ENCODE data around the gene HPCAL1. TPM values are rescaled to one million over a fixed set of nuclear protein-coding genes. Genes with fewer than 3 reads are reported as not detected.

HPCAL1 gene
- total RNA-seq, 2 experiments from 2014 or later, result 61.6 to 63.6 TPM

GRCh38 chr2:10333247-10333613 is 30.5 kb downstream of the HPCAL1 start:
- H3K36me3 Mint-ChIP-seq (ENCODE audit: low read depth), result peaks cover 22% of the 10 kb centered on the region
- H3K9me3 Mint-ChIP-seq, result peaks cover 5% of the 10 kb centered on the region
- H3K27ac Mint-ChIP-seq, result no peak overlapping the region
- DNase-seq, result no peak
- H3K4me1 Mint-ChIP-seq, result peaks cover 62% of the 10 kb centered on the region
- CTCF ChIA-PET, result no interaction called here
- H3K27me3 Mint-ChIP-seq, result no peaks in the 10 kb centered on the region
- POLR2A ChIA-PET, result no interaction called here
- no peak overlapping the region for H3K4me3 Mint-ChIP-seq

GRCh38 chr2:10333966-10334365 is 31.3 kb downstream of the HPCAL1 start:
- H3K4me1 Mint-ChIP-seq, result peaks cover 61% of the 10 kb centered on the region

GRCh38 chr2:10335046-10335840 is 32.5 kb downstream of the HPCAL1 start:
- CTCF ChIA-PET, result interaction anchor here (0.6 to 1.2 kb wide), 3 partner anchors 17 to 180 kb away, joined by 3 read pairs; no protein-coding TSS in a partner anchor

More at GRCh38 chr2:10333966-10334365, 31.3 kb downstream of the HPCAL1 start:
- no peak overlapping the region for H3K4me3 Mint-ChIP-seq
- DNase-seq, result no peak
- ChIA-PET POLR2A (no interaction called here), CTCF (interaction anchor here (0.7 to 1.2 kb wide), 2 partner anchors 19 to 1150 kb away, joined by 3 to 4 read pairs; no protein-coding TSS in a partner anchor)
- no peaks in the 10 kb centered on the region for H3K27me3 Mint-ChIP-seq
- H3K36me3 Mint-ChIP-seq (ENCODE audit: low read depth), result peaks cover 22% of the 10 kb centered on the region
- H3K9me3 Mint-ChIP-seq, result peaks cover 5% of the 10 kb centered on the region
- no peak overlapping the region for H3K27ac Mint-ChIP-seq

GRCh38 chr2:10336283-10336682 is 33.6 kb downstream of the HPCAL1 start:
- H3K27me3 Mint-ChIP-seq, result no peaks in the 10 kb centered on the region
- H3K27ac Mint-ChIP-seq, result no peak overlapping the region
- peaks cover 23% of the 10 kb centered on the region for H3K36me3 Mint-ChIP-seq (ENCODE audit: low read depth)
- H3K9me3 Mint-ChIP-seq, result peaks cover 5% of the 10 kb centered on the region
- ChIA-PET CTCF (interaction anchor here (1.2 kb wide), 1 partner anchor 72 kb away, joined by 3 read pairs; no protein-coding TSS in a partner anchor), POLR2A (no interaction called here)
- peaks cover 56% of the 10 kb centered on the region for H3K4me1 Mint-ChIP-seq
- DNase-seq, result no peak
- no peak overlapping the region for H3K4me3 Mint-ChIP-seq

More at GRCh38 chr2:10335046-10335840, 32.5 kb downstream of the HPCAL1 start:
- H3K4me1 Mint-ChIP-seq, result peaks cover 57% of the 10 kb centered on the region
- no peaks in the 10 kb centered on the region for H3K27me3 Mint-ChIP-seq
- no peak overlapping the region for H3K4me3 Mint-ChIP-seq
- H3K36me3 Mint-ChIP-seq (ENCODE audit: low read depth), result peaks cover 25% of the 10 kb centered on the region
- H3K27ac Mint-ChIP-seq, result no peak overlapping the region
- peaks cover 5% of the 10 kb centered on the region for H3K9me3 Mint-ChIP-seq
- POLR2A ChIA-PET, result no interaction called here
- no peak for DNase-seq

DNA sequence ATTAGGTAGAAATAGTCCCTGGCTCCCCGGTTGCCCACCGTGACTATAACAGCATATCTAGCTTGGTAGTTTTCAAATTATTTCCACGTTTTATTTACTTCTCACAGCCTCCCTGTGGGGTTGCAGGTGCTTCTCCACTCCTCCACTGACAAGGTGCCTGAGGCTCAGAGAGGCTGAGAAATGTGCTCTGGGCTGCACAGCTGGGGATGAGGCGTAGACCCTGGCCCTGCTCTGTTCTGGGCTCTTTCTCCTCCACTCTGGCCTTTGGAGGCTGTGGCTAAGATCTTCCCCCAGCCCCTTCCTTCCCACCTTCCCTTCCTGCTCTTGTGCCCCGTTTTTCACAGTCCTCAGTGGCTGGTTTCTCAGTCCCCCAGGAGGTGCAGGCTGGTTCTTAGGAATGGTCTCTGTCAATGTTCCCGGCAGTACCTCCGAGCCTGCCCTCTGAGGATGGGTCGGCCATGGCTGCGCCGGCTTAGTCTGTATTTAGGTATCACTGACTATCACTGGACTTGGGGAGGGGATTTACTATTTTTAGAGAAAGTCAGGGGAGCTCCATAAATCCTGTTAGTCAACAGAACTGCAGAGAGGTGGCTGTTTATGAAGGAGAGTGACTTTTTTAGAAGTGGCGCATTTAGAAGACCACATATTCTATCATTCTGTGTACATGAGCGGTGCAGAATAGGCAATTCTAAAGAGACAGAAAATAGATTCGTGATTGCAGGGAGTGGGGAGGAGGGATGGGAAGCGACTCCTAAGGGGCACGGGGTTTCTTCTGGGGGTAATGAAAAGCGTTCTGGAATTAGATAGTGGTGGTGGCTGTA is 35.0 kb downstream of the HPCAL1 start:
- no peak for DNase-seq
- Mint-ChIP-seq H3K9me3 (peaks cover 5% of the 10 kb centered on the region), H3K27me3 (no peaks in the 10 kb centered on the region), H3K4me3 (no peak overlapping the region), H3K36me3 (ENCODE audit: low read depth) (peaks cover 20% of the 10 kb centered on the region), H3K27ac (no peak overlapping the region), H3K4me1 (peaks cover 47% of the 10 kb centered on the region)
- ChIA-PET CTCF (interaction anchor here (1.0 to 1.2 kb wide), 3 partner anchors 10 to 71 kb away, joined by 3 to 6 read pairs (median 4); no protein-coding TSS in a partner anchor), POLR2A (no interaction called here)

GRCh38 chr2:10338270-10339188 is 35.8 kb downstream of the HPCAL1 start:
- Mint-ChIP-seq H3K4me1 (peaks cover 45% of the 10 kb centered on the region), H3K4me3 (no peak overlapping the region), H3K9me3 (peaks cover 5% of the 10 kb centered on the region), H3K36me3 (ENCODE audit: low read depth) (peaks cover 19% of the 10 kb centered on the region), H3K27ac (no peak overlapping the region), H3K27me3 (no peaks in the 10 kb centered on the region)
- CTCF ChIA-PET, result interaction anchor here (1.0 to 1.1 kb wide), 3 partner anchors 9 to 70 kb away, joined by 3 to 6 read pairs (median 4); no protein-coding TSS in a partner anchor
- DNase-seq, result no peak
- POLR2A ChIA-PET, result no interaction called here

GRCh38 chr2:10339647-10340592 is 37.2 kb downstream of the HPCAL1 start:
- ChIA-PET POLR2A (interaction anchor here (0.8 kb wide), 1 partner anchor 10 kb away, joined by 3 read pairs; no protein-coding TSS in a partner anchor), CTCF (interaction anchor here (0.5 to 1.0 kb wide), 2 partner anchors 10 to 268 kb away, joined by 3 read pairs; no protein-coding TSS in a partner anchor)
- Mint-ChIP-seq H3K4me1 (peaks cover 52% of the 10 kb centered on the region), H3K27ac (no peak overlapping the region), H3K4me3 (no peak overlapping the region), H3K9me3 (peaks cover 4% of the 10 kb centered on the region), H3K36me3 (ENCODE audit: low read depth) (peaks cover 12% of the 10 kb centered on the region), H3K27me3 (no peaks in the 10 kb centered on the region)
- no peak for DNase-seq

DNA sequence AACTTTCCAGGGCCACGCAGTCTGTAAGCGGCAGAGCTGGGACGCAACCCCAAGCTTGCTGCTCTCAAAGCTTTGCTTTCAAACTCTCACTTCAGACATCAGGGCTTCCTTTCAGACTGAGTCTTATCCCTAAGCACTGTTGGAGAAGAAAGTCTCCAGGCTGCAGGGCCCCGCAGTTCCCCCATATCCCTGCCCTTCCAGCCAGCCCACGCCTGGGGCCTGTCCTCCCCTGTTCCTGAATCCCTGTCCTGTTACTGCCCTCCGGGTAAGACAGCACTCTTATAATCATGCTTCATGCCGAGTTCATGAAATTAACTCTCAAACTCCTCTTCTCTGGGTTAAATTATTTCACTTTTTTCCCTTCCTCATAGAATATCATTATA is 37.9 kb downstream of the HPCAL1 start:
- POLR2A ChIA-PET, result interaction anchor here (0.8 kb wide), 1 partner anchor 10 kb away, joined by 3 read pairs; no protein-coding TSS in a partner anchor
- no peak overlapping the region for H3K4me3 Mint-ChIP-seq
- peaks cover 6% of the 10 kb centered on the region for H3K36me3 Mint-ChIP-seq (ENCODE audit: low read depth)
- no peak for DNase-seq
- CTCF ChIA-PET, result interaction anchor here (0.5 to 1.0 kb wide), 2 partner anchors 11 to 269 kb away, joined by 3 read pairs; no protein-coding TSS in a partner anchor
- no peaks in the 10 kb centered on the region for H3K9me3 Mint-ChIP-seq
- H3K27me3 Mint-ChIP-seq, result no peaks in the 10 kb centered on the region
- H3K4me1 Mint-ChIP-seq, result peaks cover 52% of the 10 kb centered on the region
- no peak overlapping the region for H3K27ac Mint-ChIP-seq

GRCh38 chr2:10341193-10341592 is 38.5 kb downstream of the HPCAL1 start:
- no peaks in the 10 kb centered on the region for H3K27me3 Mint-ChIP-seq
- H3K4me1 Mint-ChIP-seq, result peaks cover 56% of the 10 kb centered on the region
- H3K36me3 Mint-ChIP-seq (ENCODE audit: low read depth), result peaks cover 5% of the 10 kb centered on the region
- CTCF ChIA-PET, result no interaction called here
- H3K9me3 Mint-ChIP-seq, result no peaks in the 10 kb centered on the region
- H3K27ac Mint-ChIP-seq, result no peak overlapping the region
- DNase-seq, result no peak
- H3K4me3 Mint-ChIP-seq, result no peak overlapping the region
- POLR2A ChIA-PET, result no interaction called here

- ChIA-PET CTCF (interaction anchor here (0.5 to 1.5 kb wide), 3 partner anchors 10 to 918 kb away, joined by 3 read pairs; no protein-coding TSS in a partner anchor), POLR2A (no interaction called here)
- Mint-ChIP-seq H3K27me3 (no peaks in the 10 kb centered on the region), H3K27ac (no peak overlapping the region), H3K4me1 (peaks cover 56% of the 10 kb centered on the region), H3K36me3 (ENCODE audit: low read depth) (peaks cover 5% of the 10 kb centered on the region), H3K9me3 (no peaks in the 10 kb centered on the region), H3K4me3 (no peak overlapping the region)
- DNase-seq, result no peak
Observed at GRCh38 chr2:10342245-10342951, 39.7 kb downstream of the HPCAL1 start.

- H3K36me3 Mint-ChIP-seq (ENCODE audit: low read depth), result peaks cover 5% of the 10 kb centered on the region
Observed at GRCh38 chr2:10343191-10343590, 40.5 kb downstream of the HPCAL1 start.

More at GRCh38 chr2:10343191-10343590, 40.5 kb downstream of the HPCAL1 start:
- no peaks in the 10 kb centered on the region for H3K27me3 Mint-ChIP-seq
- no peak for DNase-seq
- POLR2A ChIA-PET, result interaction anchor here (1.2 kb wide), 1 partner anchor 43 kb away, joined by 3 read pairs; no protein-coding TSS in a partner anchor
- no peak overlapping the region for H3K4me3 Mint-ChIP-seq
- no peak overlapping the region for H3K27ac Mint-ChIP-seq
- CTCF ChIA-PET, result no interaction called here
- H3K9me3 Mint-ChIP-seq, result no peaks in the 10 kb centered on the region
- peaks cover 54% of the 10 kb centered on the region for H3K4me1 Mint-ChIP-seq

Measured in activated CD4-positive, alpha-beta T cell treated with anti-CD3 and anti-CD28 coated beads, Interleukin-2, amount 10 ng/mL, durations not matched to agents 7 days and 5 days (primary cell).